Islet precursor cell (in vitro differentiated cells): Measurements from ENCODE around the gene CD2.

Source experiments
- DNase-seq: peaks from one replicate; pipeline ENCODE4 v3.0.0-alpha.2; 2018

Gene CD2

GRCh38 chr1:116760996-116761665, 6.9 kb downstream of the CD2 start:
- peak; percentile 16 for DNase-seq

- DNase-seq: no peak
Observed at GRCh38 chr1:116762281-116762680, 8.1 kb downstream of the CD2 start.

GRCh38 chr1:116762781-116763115, 8.5 kb downstream of the CD2 start:
- no peak for DNase-seq

GRCh38 chr1:116763116-116763786, 9.0 kb downstream of the CD2 start:
- DNase-seq: peak; percentile 29

- peak; percentile 59 for DNase-seq
Observed at GRCh38 chr1:116763787-116764465, 9.7 kb downstream of the CD2 start.

GRCh38 chr1:116764466-116764898, 10.3 kb downstream of the CD2 start:
- no peak for DNase-seq

- DNase-seq: peak; percentile 29
Observed at GRCh38 chr1:116764906-116765862, 11.0 kb downstream of the CD2 start.

GRCh38 chr1:116765962-116766361, 11.7 kb downstream of the CD2 start:
- DNase-seq: peak; percentile 53

GRCh38 chr1:116766616-116767469, 12.6 kb downstream of the CD2 start:
- DNase-seq: peak; percentile 16

- DNase-seq: peak; percentile 8
Observed at GRCh38 chr1:116767782-116768382, 13.7 kb downstream of the CD2 start.

- DNase-seq: peak; percentile 15
Observed at GRCh38 chr1:116768416-116769103, 14.3 kb downstream of the CD2 start.

GRCh38 chr1:116769104-116769452, 14.8 kb downstream of the CD2 start:
- DNase-seq: peak; percentile 15

- peak; percentile 7 for DNase-seq
Observed at GRCh38 chr1:116769561-116769977, 15.3 kb downstream of the CD2 start.

GRCh38 chr1:116769994-116770393, 15.8 kb downstream of the CD2 start:
- no peak for DNase-seq

GRCh38 chr1:116770625-116771024, 16.4 kb downstream of the CD2 start:
- no peak for DNase-seq

GRCh38 chr1:116771997-116772647, 17.9 kb downstream of the CD2 start:
- DNase-seq: no peak

GRCh38 chr1:116772648-116773045, 18.4 kb downstream of the CD2 start:
- DNase-seq: no peak

GRCh38 chr1:116775116-116775752, 21.0 kb downstream of the CD2 start:
- no peak for DNase-seq
